Vagina (tissue), 2 donors: Measurements from ENCODE around the gene FRMD4A. TPM values are rescaled to one million over a fixed set of nuclear protein-coding genes. Genes with fewer than 3 reads are reported as not detected.

Experiments used
- DNase-seq, 2 donors: peaks; one replicate each; pipeline ENCODE4 v3.0.0-alpha.2; 2017; ENCODE audit errors: extremely low spot score in 2 of 2
- H3K27ac ChIP-seq: fragments of 200-600 bp; sonication (generic); one replicate; pipeline ENCODE4 v1.5.1; 2019
- H3K27me3 ChIP-seq: fragments of 200-600 bp; sonication (generic); one replicate; pipeline ENCODE4 v1.5.1; 2019
- H3K36me3 ChIP-seq, 2 donors: fragments of 200-600 bp; sonication (generic); one replicate each; pipeline ENCODE4 v1.5.1; 2017 to 2019
- H3K4me1 ChIP-seq: fragments of 200-600 bp; sonication (generic); one replicate; pipeline ENCODE4 v1.5.1; 2019
- H3K4me3 ChIP-seq, 2 donors: fragments of 200-600 bp; sonication (generic); 1 replicate in 1 of 2; 2 replicates in 1 of 2; pipeline ENCODE4 v1.5.1; 2016 to 2019
- H3K9me3 ChIP-seq: fragments of 200-600 bp; sonication (generic); one replicate; pipeline ENCODE4 v1.5.1; 2019
- CTCF ChIP-seq, 3 experiments: fragments of 450-650 bp in 2 of 3; fragments of 200-600 bp in 1 of 3; sonication (generic) in 1 of 3; IDR thresholded peaks; one replicate each; pipeline ENCODE4 v1.5.1; 2017 to 2019; ENCODE audit warnings: antibody characterized with exemption in 3 of 3, mild to moderate bottlenecking in 2 of 3, moderate library complexity in 2 of 3
- POLR2A ChIP-seq, 2 donors: fragments of 450-650 bp; IDR thresholded peaks; one replicate each; pipeline ENCODE4 v1.6.1; 2017; ENCODE audit warnings: antibody characterized with exemption in 2 of 2, mild to moderate bottlenecking in 2 of 2, moderate library complexity in 2 of 2
- POLR2AphosphoS5 ChIP-seq, 2 donors: sonication (generic); formaldehyde crosslinking; IDR thresholded peaks; one replicate each; pipeline ENCODE4 v1.9.0; 2017; ENCODE audit warnings: antibody characterized with exemption in 2 of 2, mild to moderate bottlenecking in 2 of 2, low read depth in 1 of 2; ENCODE audit not compliant: insufficient read depth in 1 of 2
- intact Hi-C: fragments of 100-400 bp; cut with DNase I; formaldehyde crosslinking; loops from one replicate; pipeline ENCODE4 v1.15.1; 2023
- total RNA-seq: library from RNA; depleted of rRNA; stranded (reverse); fragments of >200 nt; gene quantifications from one replicate; pipeline ENCODE4 v1.2.3, GENCODE V29; 2016

Gene FRMD4A
- total RNA-seq, 1 donor from 2014 or later = 24.8 TPM

GRCh38 chr10:13839030-13839429 lies 491.7 kb downstream of the FRMD4A start:
- H3K36me3 ChIP-seq = no peaks in the 10 kb centered on the region
- peaks cover 13% of the 10 kb centered on the region for H3K4me1 ChIP-seq
- TF ChIP-seq POLR2A (IDR thresholded peaks at IDR 0.05) (no peak), POLR2AphosphoS5 (IDR thresholded peaks at IDR 0.05; ENCODE audit: insufficient read depth in 1 of 2, low read depth in 1 of 2) (no peak), CTCF (IDR thresholded peaks at IDR 0.05) (no peak)
- DNase-seq = no peak
- no peaks in the 10 kb centered on the region for H3K9me3 ChIP-seq
- no peaks in the 10 kb centered on the region for H3K27me3 ChIP-seq
- H3K27ac ChIP-seq = no peak overlapping the region
- no peak overlapping the region for H3K4me3 ChIP-seq
- intact Hi-C loops = no loop called here

- intact Hi-C loops = no loop called here
- Histone ChIP-seq H3K36me3 (no peaks in the 10 kb centered on the region), H3K9me3 (no peaks in the 10 kb centered on the region), H3K4me3 (no peak overlapping the region), H3K4me1 (peaks cover 13% of the 10 kb centered on the region), H3K27me3 (no peaks in the 10 kb centered on the region), H3K27ac (no peak overlapping the region)
- DNase-seq = no peak
- TF ChIP-seq CTCF (IDR thresholded peaks at IDR 0.05) (no peak), POLR2AphosphoS5 (IDR thresholded peaks at IDR 0.05; ENCODE audit: insufficient read depth in 1 of 2, low read depth in 1 of 2) (no peak), POLR2A (IDR thresholded peaks at IDR 0.05) (no peak)
Measured at GRCh38 chr10:13837966-13838365, 492.8 kb downstream of the FRMD4A start.

GRCh38 chr10:13834581-13835286 lies 496.0 kb downstream of the FRMD4A start:
- intact Hi-C loops = no loop called here
- H3K36me3 ChIP-seq = no peaks in the 10 kb centered on the region
- no peak overlapping the region for H3K4me3 ChIP-seq
- H3K27ac ChIP-seq = no peak overlapping the region
- TF ChIP-seq POLR2AphosphoS5 (IDR thresholded peaks at IDR 0.05; ENCODE audit: insufficient read depth in 1 of 2, low read depth in 1 of 2) (no peak), CTCF (IDR thresholded peaks at IDR 0.05) (no peak), POLR2A (IDR thresholded peaks at IDR 0.05) (no peak)
- H3K27me3 ChIP-seq = no peaks in the 10 kb centered on the region
- H3K4me1 ChIP-seq = peaks cover 8% of the 10 kb centered on the region
- no peak for DNase-seq
- H3K9me3 ChIP-seq = no peaks in the 10 kb centered on the region

GRCh38 chr10:13831711-13832141 lies 499.0 kb downstream of the FRMD4A start:
- peaks cover 8% of the 10 kb centered on the region for H3K4me1 ChIP-seq

More at GRCh38 chr10:13831711-13832141, 499.0 kb downstream of the FRMD4A start:
- DNase-seq = no peak
- intact Hi-C loops = no loop called here
- Histone ChIP-seq H3K27ac (no peak overlapping the region), H3K27me3 (no peaks in the 10 kb centered on the region), H3K9me3 (no peaks in the 10 kb centered on the region), H3K36me3 (no peaks in the 10 kb centered on the region), H3K4me3 (no peak overlapping the region)
- TF ChIP-seq CTCF (IDR thresholded peaks at IDR 0.05) (no peak), POLR2A (IDR thresholded peaks at IDR 0.05) (no peak), POLR2AphosphoS5 (IDR thresholded peaks at IDR 0.05; ENCODE audit: insufficient read depth in 1 of 2, low read depth in 1 of 2) (no peak)
